Measurements from ENCODE around the gene UGT1A5.

The UGT1A5 gene

DNA sequence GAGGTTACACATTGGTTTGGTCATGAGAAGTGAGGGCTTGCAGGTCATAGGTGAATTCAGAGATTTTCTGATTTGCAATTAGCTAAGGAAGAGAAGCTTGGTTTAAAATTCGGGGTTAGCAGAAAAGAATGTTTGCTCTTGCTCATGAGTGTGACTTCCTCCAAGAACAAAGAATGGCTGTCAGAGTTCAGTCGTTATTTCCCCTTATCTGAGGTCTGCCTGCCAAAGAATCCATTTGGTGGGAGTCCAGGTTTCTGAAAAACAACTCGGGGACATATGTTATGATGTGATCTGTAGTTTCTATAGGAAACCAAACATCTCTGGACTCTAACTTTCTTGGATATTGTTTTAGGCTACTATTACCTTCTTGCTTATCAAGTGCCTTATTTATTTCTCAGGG lies 23.2 kb upstream of the UGT1A5 start:
- POLR2A ChIA-PET = no interaction called here
- no peaks in the 10 kb centered on the region for H3K4me1 ChIP-seq (ENCODE audit: control insufficient read depth, insufficient read depth, low read length)
- no peak overlapping the region for H3K27ac ChIP-seq (ENCODE audit: extremely low read depth, low read depth, low read length)
- CTCF ChIA-PET = interaction anchor here (1.8 kb wide), 1 partner anchor 22 kb away, joined by 5 read pairs; no protein-coding TSS in a partner anchor
- H3K4me3 ChIP-seq (ENCODE audit: low read depth, low read length) = no peak overlapping the region
- no peaks in the 10 kb centered on the region for H3K9me3 ChIP-seq (ENCODE audit: control insufficient read depth, insufficient read depth, low read depth, low read length)
- no peaks in the 10 kb centered on the region for H3K36me3 ChIP-seq (ENCODE audit: control insufficient read depth in 2 of 2, insufficient read depth in 1 of 2, low read length in 2 of 2)
- TF ChIP-seq KLF1 (tag by site-specific recombination; IDR thresholded peaks at IDR 0.05) (no peak), ZNF548 (tag by site-specific recombination; IDR thresholded peaks at IDR 0.05) (no peak), SP3 (tag by site-specific recombination; IDR thresholded peaks at IDR 0.05) (no peak), ZNF214 (tag by site-specific recombination; IDR thresholded peaks at IDR 0.05; ENCODE audit: borderline replicate concordance) (no peak), ZNF624 (tag by site-specific recombination; IDR thresholded peaks at IDR 0.05) (no peak), ZNF426 (tag by site-specific recombination; IDR thresholded peaks at IDR 0.05) (no peak), ZNF223 (tag by site-specific recombination; IDR thresholded peaks at IDR 0.05) (no peak), ZNF335 (tag by site-specific recombination; conservative IDR thresholded peaks at IDR 0.05) (no peak), ZNF112 (tag by site-specific recombination; IDR thresholded peaks at IDR 0.05) (no peak), ZNF157 (tag by site-specific recombination; IDR thresholded peaks at IDR 0.05) (no peak)
- TF ChIP-seq, protein P1, sequence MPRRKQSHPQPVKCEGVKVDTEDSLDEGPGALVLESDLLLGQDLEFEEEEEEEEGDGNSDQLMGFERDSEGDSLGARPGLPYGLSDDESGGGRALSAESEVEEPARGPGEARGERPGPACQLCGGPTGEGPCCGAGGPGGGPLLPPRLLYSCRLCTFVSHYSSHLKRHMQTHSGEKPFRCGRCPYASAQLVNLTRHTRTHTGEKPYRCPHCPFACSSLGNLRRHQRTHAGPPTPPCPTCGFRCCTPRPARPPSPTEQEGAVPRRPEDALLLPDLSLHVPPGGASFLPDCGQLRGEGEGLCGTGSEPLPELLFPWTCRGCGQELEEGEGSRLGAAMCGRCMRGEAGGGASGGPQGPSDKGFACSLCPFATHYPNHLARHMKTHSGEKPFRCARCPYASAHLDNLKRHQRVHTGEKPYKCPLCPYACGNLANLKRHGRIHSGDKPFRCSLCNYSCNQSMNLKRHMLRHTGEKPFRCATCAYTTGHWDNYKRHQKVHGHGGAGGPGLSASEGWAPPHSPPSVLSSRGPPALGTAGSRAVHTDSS (tag by site-specific recombination; IDR thresholded peaks at IDR 0.05) = no peak

DNA sequence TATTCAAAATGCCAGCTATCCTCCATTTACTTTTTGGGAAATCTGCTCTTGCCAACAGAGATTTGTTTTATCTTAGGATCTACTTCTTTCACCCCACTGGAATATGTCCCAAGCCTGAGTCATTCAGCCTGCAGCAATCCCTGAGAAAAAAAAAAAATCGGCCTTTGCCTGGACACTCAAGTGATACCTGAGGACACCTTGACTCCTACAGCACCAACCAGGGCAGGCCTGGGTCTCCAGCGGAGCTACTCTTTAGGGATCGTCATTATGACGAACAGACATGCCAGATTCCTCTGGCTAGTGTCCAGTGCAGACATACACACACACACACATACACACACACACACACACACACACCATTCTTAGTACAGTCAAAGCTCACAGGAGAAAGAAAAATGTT lies 22.3 kb upstream of the UGT1A5 start:
- ChIA-PET POLR2A (no interaction called here), CTCF (interaction anchor here (1.8 kb wide), 1 partner anchor 21 kb away, joined by 5 read pairs; no protein-coding TSS in a partner anchor)
- TF ChIP-seq ZNF366 (tag by site-specific recombination; conservative IDR thresholded peaks at IDR 0.05) = no peak
- TF ChIP-seq ZNF138 (tag by site-specific recombination; IDR thresholded peaks at IDR 0.05; ENCODE audit: borderline replicate concordance) = no peak
- no peak for TF ChIP-seq ZNF341 (tag by site-specific recombination; IDR thresholded peaks at IDR 0.05; ENCODE audit: low read depth)
- TF ChIP-seq, protein P2, sequence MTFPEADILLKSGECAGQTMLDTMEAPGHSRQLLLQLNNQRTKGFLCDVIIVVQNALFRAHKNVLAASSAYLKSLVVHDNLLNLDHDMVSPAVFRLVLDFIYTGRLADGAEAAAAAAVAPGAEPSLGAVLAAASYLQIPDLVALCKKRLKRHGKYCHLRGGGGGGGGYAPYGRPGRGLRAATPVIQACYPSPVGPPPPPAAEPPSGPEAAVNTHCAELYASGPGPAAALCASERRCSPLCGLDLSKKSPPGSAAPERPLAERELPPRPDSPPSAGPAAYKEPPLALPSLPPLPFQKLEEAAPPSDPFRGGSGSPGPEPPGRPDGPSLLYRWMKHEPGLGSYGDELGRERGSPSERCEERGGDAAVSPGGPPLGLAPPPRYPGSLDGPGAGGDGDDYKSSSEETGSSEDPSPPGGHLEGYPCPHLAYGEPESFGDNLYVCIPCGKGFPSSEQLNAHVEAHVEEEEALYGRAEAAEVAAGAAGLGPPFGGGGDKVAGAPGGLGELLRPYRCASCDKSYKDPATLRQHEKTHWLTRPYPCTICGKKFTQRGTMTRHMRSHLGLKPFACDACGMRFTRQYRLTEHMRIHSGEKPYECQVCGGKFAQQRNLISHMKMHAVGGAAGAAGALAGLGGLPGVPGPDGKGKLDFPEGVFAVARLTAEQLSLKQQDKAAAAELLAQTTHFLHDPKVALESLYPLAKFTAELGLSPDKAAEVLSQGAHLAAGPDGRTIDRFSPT (tag by site-specific recombination; IDR thresholded peaks at IDR 0.05) = no peak
- TF ChIP-seq, protein P3, sequence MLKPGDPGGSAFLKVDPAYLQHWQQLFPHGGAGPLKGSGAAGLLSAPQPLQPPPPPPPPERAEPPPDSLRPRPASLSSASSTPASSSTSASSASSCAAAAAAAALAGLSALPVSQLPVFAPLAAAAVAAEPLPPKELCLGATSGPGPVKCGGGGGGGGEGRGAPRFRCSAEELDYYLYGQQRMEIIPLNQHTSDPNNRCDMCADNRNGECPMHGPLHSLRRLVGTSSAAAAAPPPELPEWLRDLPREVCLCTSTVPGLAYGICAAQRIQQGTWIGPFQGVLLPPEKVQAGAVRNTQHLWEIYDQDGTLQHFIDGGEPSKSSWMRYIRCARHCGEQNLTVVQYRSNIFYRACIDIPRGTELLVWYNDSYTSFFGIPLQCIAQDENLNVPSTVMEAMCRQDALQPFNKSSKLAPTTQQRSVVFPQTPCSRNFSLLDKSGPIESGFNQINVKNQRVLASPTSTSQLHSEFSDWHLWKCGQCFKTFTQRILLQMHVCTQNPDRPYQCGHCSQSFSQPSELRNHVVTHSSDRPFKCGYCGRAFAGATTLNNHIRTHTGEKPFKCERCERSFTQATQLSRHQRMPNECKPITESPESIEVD (tag by site-specific recombination; IDR thresholded peaks at IDR 0.05) = no peak
- TF ChIP-seq ZNF610 (tag by site-specific recombination; IDR thresholded peaks at IDR 0.05; ENCODE audit: borderline replicate concordance) = no peak
- TF ChIP-seq ZNF510 (tag by site-specific recombination; IDR thresholded peaks at IDR 0.05; ENCODE audit: insufficient replicate concordance) = no peak
- no peak for TF ChIP-seq SETDB1 (IDR thresholded peaks at IDR 0.05; ENCODE audit: insufficient read length, low read length)
- Histone ChIP-seq H3K36me3 (ENCODE audit: control insufficient read depth in 2 of 2, insufficient read depth in 1 of 2, low read length in 2 of 2) (no peaks in the 10 kb centered on the region), H3K9me3 (ENCODE audit: control insufficient read depth, insufficient read depth, low read depth, low read length) (no peaks in the 10 kb centered on the region), H3K4me3 (ENCODE audit: low read depth, low read length) (no peak overlapping the region), H3K4me1 (ENCODE audit: control insufficient read depth, insufficient read depth, low read length) (no peaks in the 10 kb centered on the region), H3K27ac (ENCODE audit: extremely low read depth, low read depth, low read length) (no peak overlapping the region)

Data from HEK293 (cell line).